Activated B cell treated with CpG ODN at 0.5 μM for 24 hours (primary cell): ENCODE results near the gene GNB3. TPM values are rescaled to one million over a fixed set of nuclear protein-coding genes. Genes with fewer than 3 reads are reported as not detected.

Experiments used
- ATAC-seq: fragments of 200-7000 bp; cut with Tn5 transposase; one replicate; pipeline ENCODE4 v1.10.0; 2021; ENCODE audit warnings: low read depth, mild to moderate bottlenecking, moderate library complexity
- CTCF ChIA-PET: fragments of 350-600 bp; sonication (Branson Sonifier 250); formaldehyde crosslinking; loops from one replicate; lab custom pipeline; 2021; ENCODE audit warnings: antibody characterized with exemption; lab: Charles Lee
- POLR2A ChIA-PET: fragments of 350-600 bp; sonication (Branson Sonifier 250); formaldehyde crosslinking; loops from one replicate; lab custom pipeline; 2021; ENCODE audit warnings: antibody characterized with exemption; lab: Charles Lee
- DNase-seq: peaks from one replicate; pipeline ENCODE4 v3.0.0; 2022
- H3K27ac Mint-ChIP-seq: one replicate; pipeline ENCODE4 v1.8.0; 2020; ENCODE audit warnings: mixed read lengths
- H3K27me3 Mint-ChIP-seq: one replicate; pipeline ENCODE4 v1.8.0; 2021; ENCODE audit warnings: mixed read lengths
- H3K36me3 Mint-ChIP-seq: one replicate; pipeline ENCODE4 v1.8.0; 2021; ENCODE audit warnings: low read depth, mixed read lengths
- H3K4me1 Mint-ChIP-seq: one replicate; pipeline ENCODE4 v1.8.0; 2021; ENCODE audit warnings: mixed read lengths
- H3K4me3 Mint-ChIP-seq: one replicate; pipeline ENCODE4 v1.8.0; 2020; ENCODE audit warnings: mild to moderate bottlenecking, mixed read lengths
- H3K9me3 Mint-ChIP-seq: one replicate; pipeline ENCODE4 v1.8.0; 2020; ENCODE audit warnings: mixed read lengths
- intact Hi-C: fragments of 100-400 bp; cut with micrococcal nuclease; formaldehyde crosslinking; loops from one replicate; pipeline ENCODE4 v1.15.1; 2024
- total RNA-seq: library from RNA; stranded (reverse); gene quantifications from 2 replicates; pipeline ENCODE4 v1.2.3, GENCODE V29; 2022
- TF ChIP-seq, protein P1 (sequence below): fragments of 200-600 bp; IDR thresholded peaks from one replicate; pipeline ENCODE4 v1.8.0; 2022; ENCODE audit warnings: antibody characterized with exemption, mild to moderate bottlenecking

Gene GNB3
- total RNA-seq, 1 donor from 2014 or later, result 0.60 TPM

DNA sequence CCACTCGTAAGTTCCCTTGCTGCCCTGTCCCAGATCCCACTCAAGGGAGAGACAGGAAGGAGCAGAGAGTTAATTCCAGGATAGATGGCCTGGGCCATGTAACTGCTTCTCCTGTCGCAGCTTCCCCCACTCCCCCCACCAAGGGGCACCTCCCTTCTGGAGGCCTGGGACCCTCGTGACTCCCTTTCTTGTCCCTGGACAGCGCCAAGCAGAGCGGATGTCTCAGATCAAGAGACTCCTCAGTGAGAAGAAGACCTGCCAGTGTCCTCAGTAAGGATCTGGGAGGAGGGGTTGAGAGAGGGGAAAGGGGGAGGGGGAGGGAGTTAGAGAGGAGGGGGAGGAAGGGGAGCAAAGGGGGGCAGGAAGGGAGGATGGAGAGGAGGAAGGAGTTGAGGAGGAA lies 22.1 kb upstream of the GNB3 start:
- Mint-ChIP-seq H3K27ac (no peak overlapping the region), H3K27me3 (peaks cover 27% of the 10 kb centered on the region)
- POLR2A ChIA-PET, result no interaction called here

DNA sequence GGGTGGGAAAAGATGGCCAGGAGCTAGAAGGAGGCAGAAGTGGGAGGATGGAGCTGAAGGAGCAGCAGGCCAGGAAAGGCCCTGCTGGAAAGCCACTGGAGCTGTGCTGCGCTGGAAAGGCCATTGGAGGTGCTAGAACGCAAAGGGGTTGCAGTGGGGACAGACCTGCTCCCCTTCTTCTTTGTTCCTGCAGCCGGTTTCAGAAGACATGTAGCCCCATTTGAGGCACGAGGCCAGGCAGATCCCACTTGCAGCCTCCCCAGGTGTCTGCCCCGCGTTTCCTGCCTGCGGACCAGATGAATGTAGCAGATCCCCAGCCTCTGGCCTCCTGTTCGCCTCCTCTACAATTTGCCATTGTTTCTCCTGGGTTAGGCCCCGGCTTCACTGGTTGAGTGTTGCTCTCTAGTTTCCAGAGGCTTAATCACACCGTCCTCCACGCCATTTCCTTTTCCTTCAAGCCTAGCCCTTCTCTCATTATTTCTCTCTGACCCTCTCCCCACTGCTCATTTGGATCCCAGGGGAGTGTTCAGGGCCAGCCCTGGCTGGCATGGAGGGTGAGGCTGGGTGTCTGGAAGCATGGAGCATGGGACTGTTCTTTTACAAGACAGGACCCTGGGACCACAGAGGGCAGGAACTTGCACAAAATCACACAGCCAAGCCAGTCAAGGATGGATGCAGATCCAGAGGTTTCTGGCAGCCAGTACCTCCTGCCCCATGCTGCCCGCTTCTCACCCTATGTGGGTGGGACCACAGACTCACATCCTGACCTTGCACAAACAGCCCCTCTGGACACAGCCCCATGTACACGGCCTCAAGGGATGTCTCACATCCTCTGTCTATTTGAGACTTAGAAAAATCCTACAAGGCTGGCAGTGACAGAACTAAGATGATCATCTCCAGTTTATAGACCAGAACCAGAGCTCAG lies 21.4 kb upstream of the GNB3 start:
- POLR2A ChIA-PET, result no interaction called here
- CTCF ChIA-PET, result no interaction called here
- ATAC-seq, result no peak
- Mint-ChIP-seq H3K36me3 (no peaks in the 10 kb centered on the region), H3K9me3 (no peaks in the 10 kb centered on the region), H3K4me3 (no peak overlapping the region), H3K4me1 (peaks cover 16% of the 10 kb centered on the region), H3K27ac (no peak overlapping the region), H3K27me3 (peaks cover 31% of the 10 kb centered on the region)
- intact Hi-C loops, result no loop called here
- DNase-seq, result no peak
- TF ChIP-seq, protein P1, sequence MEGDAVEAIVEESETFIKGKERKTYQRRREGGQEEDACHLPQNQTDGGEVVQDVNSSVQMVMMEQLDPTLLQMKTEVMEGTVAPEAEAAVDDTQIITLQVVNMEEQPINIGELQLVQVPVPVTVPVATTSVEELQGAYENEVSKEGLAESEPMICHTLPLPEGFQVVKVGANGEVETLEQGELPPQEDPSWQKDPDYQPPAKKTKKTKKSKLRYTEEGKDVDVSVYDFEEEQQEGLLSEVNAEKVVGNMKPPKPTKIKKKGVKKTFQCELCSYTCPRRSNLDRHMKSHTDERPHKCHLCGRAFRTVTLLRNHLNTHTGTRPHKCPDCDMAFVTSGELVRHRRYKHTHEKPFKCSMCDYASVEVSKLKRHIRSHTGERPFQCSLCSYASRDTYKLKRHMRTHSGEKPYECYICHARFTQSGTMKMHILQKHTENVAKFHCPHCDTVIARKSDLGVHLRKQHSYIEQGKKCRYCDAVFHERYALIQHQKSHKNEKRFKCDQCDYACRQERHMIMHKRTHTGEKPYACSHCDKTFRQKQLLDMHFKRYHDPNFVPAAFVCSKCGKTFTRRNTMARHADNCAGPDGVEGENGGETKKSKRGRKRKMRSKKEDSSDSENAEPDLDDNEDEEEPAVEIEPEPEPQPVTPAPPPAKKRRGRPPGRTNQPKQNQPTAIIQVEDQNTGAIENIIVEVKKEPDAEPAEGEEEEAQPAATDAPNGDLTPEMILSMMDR, result no peak

More for the DNA sequence above, 22.1 kb upstream of the GNB3 start:
- CTCF ChIA-PET, result no interaction called here
- Mint-ChIP-seq H3K4me3 (no peak overlapping the region), H3K36me3 (no peaks in the 10 kb centered on the region), H3K9me3 (no peaks in the 10 kb centered on the region), H3K4me1 (peaks cover 16% of the 10 kb centered on the region)
- TF ChIP-seq, protein P1, result no peak
- DNase-seq, result no peak
- ATAC-seq, result no peak
- intact Hi-C loops, result no loop called here

DNA sequence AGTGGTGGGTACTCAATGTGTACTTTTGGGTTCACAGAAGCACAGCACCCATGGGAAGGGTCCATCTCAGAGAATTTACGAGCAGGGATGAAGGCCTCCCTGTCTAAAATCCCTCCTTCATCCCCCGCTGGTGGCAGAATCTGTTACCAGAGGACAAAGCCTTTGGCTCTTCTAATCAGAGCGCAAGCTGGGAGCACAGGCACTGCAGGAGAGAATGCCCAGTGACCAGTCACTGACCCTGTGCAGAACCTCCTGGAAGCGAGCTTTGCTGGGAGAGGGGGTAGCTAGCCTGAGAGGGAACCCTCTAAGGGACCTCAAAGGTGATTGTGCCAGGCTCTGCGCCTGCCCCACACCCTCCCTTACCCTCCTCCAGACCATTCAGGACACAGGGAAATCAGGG lies 20.6 kb upstream of the GNB3 start:
- intact Hi-C loops, result no loop called here
- POLR2A ChIA-PET, result interaction anchor here (0.5 kb wide), 1 partner anchor 97 kb away, joined by 15 read pairs; no protein-coding TSS in a partner anchor
- Mint-ChIP-seq H3K4me3 (no peak overlapping the region), H3K27ac (no peak overlapping the region), H3K4me1 (peaks cover 16% of the 10 kb centered on the region), H3K9me3 (no peaks in the 10 kb centered on the region), H3K36me3 (no peaks in the 10 kb centered on the region), H3K27me3 (peaks cover 38% of the 10 kb centered on the region)
- ATAC-seq, result no peak
- TF ChIP-seq, protein P1, result no peak
- no peak for DNase-seq
- CTCF ChIA-PET, result interaction anchor here (0.8 to 1.5 kb wide), 2 partner anchors 13 to 27 kb away, joined by 3 to 4 read pairs; no protein-coding TSS in a partner anchor

DNA sequence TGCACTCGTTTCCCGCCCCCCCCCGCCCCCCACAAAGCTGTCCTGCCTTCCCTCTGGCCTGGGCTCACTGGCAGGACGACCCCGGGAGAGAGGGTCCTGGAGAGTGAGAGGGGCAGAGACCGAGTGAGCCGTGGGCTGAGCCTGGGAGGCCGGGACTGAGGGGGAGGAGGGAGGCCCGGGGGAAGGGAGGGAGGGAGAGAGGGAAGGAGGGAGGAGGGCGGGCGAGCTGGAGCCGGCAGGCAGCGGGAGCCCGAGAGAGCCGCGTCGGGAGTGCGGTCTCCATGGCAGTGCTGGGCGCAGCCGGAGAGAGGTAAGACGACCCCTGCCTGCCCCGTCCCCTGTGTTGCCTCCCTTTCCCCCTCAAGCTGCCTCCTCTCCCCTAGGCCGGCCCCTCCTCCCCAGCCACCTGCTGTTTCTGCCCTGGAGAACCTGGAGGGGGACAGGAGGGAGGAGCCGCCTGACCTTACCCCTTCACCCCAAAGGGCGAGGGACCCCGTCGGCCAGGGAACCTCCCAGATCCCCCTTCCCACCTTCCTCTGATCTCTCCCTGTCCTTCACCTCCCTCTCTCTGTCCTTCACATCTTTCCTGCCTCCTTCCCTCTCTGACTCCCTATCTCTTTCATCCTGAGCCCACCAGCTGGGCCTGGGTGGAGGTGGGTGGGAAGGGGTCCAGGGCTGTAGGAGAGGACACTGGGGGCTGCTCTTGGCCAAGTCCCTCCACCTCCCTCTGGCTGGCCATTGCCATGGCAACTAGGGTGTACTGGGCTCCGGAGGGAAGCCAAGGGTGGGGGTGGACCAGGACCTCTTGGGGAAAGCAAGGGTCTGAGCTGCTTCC lies 18.9 kb upstream of the GNB3 start, which contains the start of gene GPR162:
Gene GPR162 (plus strand): TSS at position 231 of the 835 bp plus-strand sequence. CDS start 2,078 bp downstream, outside the sequence.
- DNase-seq (no peak), ATAC-seq (no peak)
- Mint-ChIP-seq H3K36me3 (no peaks in the 10 kb centered on the region), H3K4me3 (no peak within 1 kb of the TSS), H3K27me3 (peaks cover 54% of the 10 kb centered on the region), H3K27ac (no peak within 1 kb of the TSS), H3K4me1 (peaks cover 16% of the 10 kb centered on the region), H3K9me3 (no peaks in the 10 kb centered on the region)
- ChIA-PET POLR2A (interaction anchor here (0.7 kb wide), 1 partner anchor 143 kb away, joined by 3 read pairs; no protein-coding TSS in a partner anchor), CTCF (interaction anchor here (1.5 kb wide), 1 partner anchor 12 kb away, joined by 4 read pairs; no protein-coding TSS in a partner anchor)
- TF ChIP-seq, protein P1, result no peak
- intact Hi-C loops, result loop anchor here (1.0 kb wide), 1 partner anchor 215 kb away; the partner anchor contains the start of gene CHD4
